Measurements from ENCODE around the gene NGF. TPM values are rescaled to one million over a fixed set of nuclear protein-coding genes. Genes with fewer than 3 reads are reported as not detected.

Gene NGF
- total RNA-seq, 4 donors from 2014 or later, result 4.5 TPM; not detected in 3

DNA sequence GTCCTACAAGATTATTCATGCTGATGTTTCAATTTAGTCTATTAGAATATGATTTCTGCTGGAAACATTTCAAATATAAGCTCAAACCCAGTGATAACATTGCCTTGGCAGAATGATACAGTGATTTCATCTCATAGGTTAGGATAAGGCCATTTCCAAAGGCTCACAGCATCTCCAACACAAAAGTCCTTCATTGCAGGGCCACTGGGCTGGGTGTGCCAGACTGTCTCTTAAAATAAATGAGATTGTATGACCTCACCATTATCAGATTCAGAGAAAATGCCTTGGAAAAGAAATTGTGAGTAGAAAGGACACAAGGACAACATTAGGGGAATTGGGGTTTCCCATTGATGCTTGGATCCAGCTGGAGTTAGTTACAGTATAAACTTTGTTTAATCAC lies 30.4 kb downstream of the NGF start:
- DNase-seq, result no peak

DNA sequence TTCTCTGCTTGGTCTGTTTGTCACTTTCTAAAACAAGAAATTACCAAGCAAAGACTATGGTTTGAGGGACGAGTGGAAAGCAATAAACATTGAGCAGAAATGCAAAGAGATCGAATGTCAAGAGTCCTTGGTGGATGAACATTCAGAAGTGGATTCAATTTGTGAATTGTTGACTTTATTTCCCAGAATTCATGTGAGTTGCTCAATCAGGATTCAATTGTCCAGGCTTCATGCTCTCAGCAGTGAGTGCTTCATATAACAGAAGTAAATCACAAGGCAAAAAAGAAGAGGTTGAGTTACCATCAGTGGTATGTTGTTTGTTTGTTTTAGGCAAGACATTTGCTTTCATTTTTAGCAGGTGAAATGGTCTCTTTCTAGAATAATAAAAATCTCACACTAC lies 31.9 kb downstream of the NGF start:
- Histone ChIP-seq H3K9me3 (no peaks in the 10 kb centered on the region), H3K27me3 (no peaks in the 10 kb centered on the region), H3K4me3 (no peak overlapping the region), H3K27ac (no peak overlapping the region), H3K4me1 (no peaks in the 10 kb centered on the region), H3K36me3 (no peaks in the 10 kb centered on the region)
- 50 to 67% methylated on average over 1 to 2 of the region's 2 CpGs for WGBS, 2 donors (ENCODE audit: low coverage in 1 of 2)
- DNase-seq, result no peak
- in situ Hi-C loops (cut with MboI; ENCODE audit: low pct_ligation_motif_present in 1 of 4, low pct_unique_long_range_greater_than_20kb in 1 of 4, low sequenced_read_pairs in 3 of 4), result no loop called here
- TF ChIP-seq, protein P1, sequence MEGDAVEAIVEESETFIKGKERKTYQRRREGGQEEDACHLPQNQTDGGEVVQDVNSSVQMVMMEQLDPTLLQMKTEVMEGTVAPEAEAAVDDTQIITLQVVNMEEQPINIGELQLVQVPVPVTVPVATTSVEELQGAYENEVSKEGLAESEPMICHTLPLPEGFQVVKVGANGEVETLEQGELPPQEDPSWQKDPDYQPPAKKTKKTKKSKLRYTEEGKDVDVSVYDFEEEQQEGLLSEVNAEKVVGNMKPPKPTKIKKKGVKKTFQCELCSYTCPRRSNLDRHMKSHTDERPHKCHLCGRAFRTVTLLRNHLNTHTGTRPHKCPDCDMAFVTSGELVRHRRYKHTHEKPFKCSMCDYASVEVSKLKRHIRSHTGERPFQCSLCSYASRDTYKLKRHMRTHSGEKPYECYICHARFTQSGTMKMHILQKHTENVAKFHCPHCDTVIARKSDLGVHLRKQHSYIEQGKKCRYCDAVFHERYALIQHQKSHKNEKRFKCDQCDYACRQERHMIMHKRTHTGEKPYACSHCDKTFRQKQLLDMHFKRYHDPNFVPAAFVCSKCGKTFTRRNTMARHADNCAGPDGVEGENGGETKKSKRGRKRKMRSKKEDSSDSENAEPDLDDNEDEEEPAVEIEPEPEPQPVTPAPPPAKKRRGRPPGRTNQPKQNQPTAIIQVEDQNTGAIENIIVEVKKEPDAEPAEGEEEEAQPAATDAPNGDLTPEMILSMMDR (IDR thresholded peaks at IDR 0.05), result no peak
- no peak for TF ChIP-seq POLR2A (IDR thresholded peaks at IDR 0.05)
- TF ChIP-seq POLR2AphosphoS5 (IDR thresholded peaks at IDR 0.05), result no peak
- TF ChIP-seq EP300 (IDR thresholded peaks at IDR 0.05; ENCODE audit: low read depth), result no peak
- intact Hi-C loops (cut with DNase I; ENCODE audit: low total_unique reads), result no loop called here

More for the DNA sequence above, 30.4 kb downstream of the NGF start:
- in situ Hi-C loops (cut with MboI; ENCODE audit: low pct_ligation_motif_present in 1 of 4, low pct_unique_long_range_greater_than_20kb in 1 of 4, low sequenced_read_pairs in 3 of 4), result no loop called here
- Histone ChIP-seq H3K36me3 (no peaks in the 10 kb centered on the region), H3K27ac (no peak overlapping the region), H3K9me3 (no peaks in the 10 kb centered on the region), H3K4me3 (no peak overlapping the region), H3K27me3 (no peaks in the 10 kb centered on the region), H3K4me1 (no peaks in the 10 kb centered on the region)
- TF ChIP-seq EP300 (IDR thresholded peaks at IDR 0.05; ENCODE audit: low read depth) (no peak), POLR2AphosphoS5 (IDR thresholded peaks at IDR 0.05) (no peak), POLR2A (IDR thresholded peaks at IDR 0.05) (no peak)
- TF ChIP-seq, protein P1 (IDR thresholded peaks at IDR 0.05), result no peak
- intact Hi-C loops (cut with DNase I; ENCODE audit: low total_unique reads), result no loop called here

DNA sequence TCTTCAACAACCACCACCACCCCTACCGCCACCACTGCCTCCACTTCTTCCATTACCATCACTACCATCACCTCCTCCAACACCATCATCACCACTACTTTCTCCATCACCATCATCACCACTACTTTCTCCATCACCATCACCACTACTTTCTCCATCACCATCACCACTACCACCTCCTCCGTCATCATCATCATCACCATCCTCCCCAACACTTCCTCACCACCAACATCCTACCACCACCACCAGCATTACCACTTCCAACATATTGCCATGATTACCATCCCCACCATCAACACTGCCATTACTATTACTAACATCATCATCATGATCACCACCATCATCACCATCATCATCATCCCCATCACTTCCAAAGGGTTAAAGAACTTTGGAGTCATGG lies 34.7 kb downstream of the NGF start:
- H3K9me3 ChIP-seq, result no peaks in the 10 kb centered on the region
- intact Hi-C loops (cut with DNase I; ENCODE audit: low total_unique reads) (no loop called here), in situ Hi-C loops (cut with MboI; ENCODE audit: low pct_ligation_motif_present in 1 of 4, low pct_unique_long_range_greater_than_20kb in 1 of 4, low sequenced_read_pairs in 3 of 4) (no loop called here)
- no peaks in the 10 kb centered on the region for H3K4me1 ChIP-seq
- no peaks in the 10 kb centered on the region for H3K36me3 ChIP-seq
- 96 to 100% methylated on average over 2 of the region's 2 CpGs for WGBS, 2 donors (ENCODE audit: low coverage in 1 of 2)
- H3K27me3 ChIP-seq, result no peaks in the 10 kb centered on the region
- H3K27ac ChIP-seq, result no peak overlapping the region
- DNase-seq, result no peak
- TF ChIP-seq EP300 (IDR thresholded peaks at IDR 0.05; ENCODE audit: low read depth), result no peak
- no peak for TF ChIP-seq POLR2A (IDR thresholded peaks at IDR 0.05)
- TF ChIP-seq, protein P1 (IDR thresholded peaks at IDR 0.05), result no peak
- no peak for TF ChIP-seq POLR2AphosphoS5 (IDR thresholded peaks at IDR 0.05)
- no peak overlapping the region for H3K4me3 ChIP-seq

DNA sequence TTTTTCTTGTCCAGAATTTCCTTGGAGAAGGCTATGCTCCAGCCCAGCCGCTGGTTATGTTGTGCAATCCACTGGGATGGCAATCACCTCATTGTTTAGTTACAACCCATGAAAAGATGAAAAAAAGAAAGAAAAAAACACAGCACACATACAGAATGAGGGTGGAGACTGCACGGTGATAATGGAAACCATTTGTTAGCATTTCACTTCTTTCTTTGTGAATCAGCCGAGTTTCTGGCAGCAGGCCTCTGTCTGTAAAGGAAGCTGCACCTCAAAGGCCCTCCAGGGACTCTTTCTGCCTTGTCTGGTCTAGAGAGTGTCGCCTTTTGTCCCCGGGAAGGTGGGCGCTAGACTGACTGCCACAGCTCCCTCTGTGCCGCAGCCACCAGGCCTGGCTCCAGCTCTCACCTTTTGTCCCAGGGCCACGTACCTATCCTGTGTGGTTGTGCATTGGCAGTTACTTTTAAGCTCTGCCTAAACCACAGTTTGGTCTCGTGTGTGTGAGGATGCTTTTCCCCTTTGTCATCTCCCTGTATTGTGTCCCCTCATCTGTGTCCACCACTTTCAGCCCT lies 35.6 kb downstream of the NGF start:
- in situ Hi-C loops (cut with MboI; ENCODE audit: low pct_ligation_motif_present in 1 of 4, low pct_unique_long_range_greater_than_20kb in 1 of 4, low sequenced_read_pairs in 3 of 4) (no loop called here), intact Hi-C loops (cut with DNase I; ENCODE audit: low total_unique reads) (no loop called here)
- Histone ChIP-seq H3K4me1 (no peaks in the 10 kb centered on the region), H3K9me3 (no peaks in the 10 kb centered on the region), H3K4me3 (no peak overlapping the region), H3K27me3 (no peaks in the 10 kb centered on the region), H3K36me3 (no peaks in the 10 kb centered on the region), H3K27ac (peak overlapping the region in 1 of 4 donors; percentile 30)
- 36 to 68% methylated on average over 7 to 9 of the region's 9 CpGs for WGBS, 2 donors (ENCODE audit: low coverage in 1 of 2)
- DNase-seq, result no peak
- TF ChIP-seq POLR2A (IDR thresholded peaks at IDR 0.05) (no peak), EP300 (IDR thresholded peaks at IDR 0.05; ENCODE audit: low read depth) (no peak), POLR2AphosphoS5 (IDR thresholded peaks at IDR 0.05) (no peak)
- TF ChIP-seq, protein P1 (IDR thresholded peaks at IDR 0.05), result no peak

Data from transverse colon (tissue), 4 donors.